HCEC 1CT (cell line): Measurements from ENCODE around the gene C4orf50.
"Not testable (repeated sequence)": the region's sequence is repeated elsewhere in the genome, so short reads cannot be mapped to it uniquely, and the experiment has no call there.

Experiments used
- DNase-seq: peaks from one replicate; pipeline ENCODE4 v3.0.0-alpha.2; 2017

Gene C4orf50

GRCh38 chr4:5885733-5886132, 132.5 kb downstream of the C4orf50 start:
- no peak for DNase-seq

- DNase-seq: no peak
These were observed 133.4 kb downstream of the C4orf50 start for GRCh38 chr4:5884796-5885195.

GRCh38 chr4:5883916-5884315, 134.3 kb downstream of the C4orf50 start:
- no peak for DNase-seq

GRCh38 chr4:5882947-5883346, 135.3 kb downstream of the C4orf50 start:
- no peak for DNase-seq

- DNase-seq: no peak
These were observed 136.9 kb downstream of the C4orf50 start for GRCh38 chr4:5881340-5881739.

- DNase-seq: no peak
These were observed 139.9 kb downstream of the C4orf50 start for GRCh38 chr4:5878359-5878758.

GRCh38 chr4:5877392-5877791, 140.8 kb downstream of the C4orf50 start:
- no peak for DNase-seq

- no peak for DNase-seq
These were observed 143.3 kb downstream of the C4orf50 start for GRCh38 chr4:5874811-5875449.

- no peak for DNase-seq
These were observed 147.5 kb downstream of the C4orf50 start for GRCh38 chr4:5870701-5871100.

GRCh38 chr4:5869966-5870619, 148.1 kb downstream of the C4orf50 start:
- no peak for DNase-seq

- DNase-seq: no peak
These were observed 150.4 kb downstream of the C4orf50 start for GRCh38 chr4:5867866-5868265.

GRCh38 chr4:5866841-5867813, 151.1 kb downstream of the C4orf50 start:
- no peak for DNase-seq

GRCh38 chr4:5865896-5866599, 152.2 kb downstream of the C4orf50 start:
- no peak for DNase-seq

GRCh38 chr4:5863461-5864113, 154.6 kb downstream of the C4orf50 start:
- DNase-seq: peak; percentile 89

- no peak for DNase-seq
These were observed 160.0 kb downstream of the C4orf50 start for GRCh38 chr4:5858020-5858769.

GRCh38 chr4:5857199-5857598, 161.0 kb downstream of the C4orf50 start:
- DNase-seq: no peak

GRCh38 chr4:5856362-5856761, 161.9 kb downstream of the C4orf50 start:
- DNase-seq: not testable (repeated sequence)

- DNase-seq: no peak
These were observed 163.3 kb downstream of the C4orf50 start for GRCh38 chr4:5854929-5855328.

GRCh38 chr4:5852523-5853202, 165.6 kb downstream of the C4orf50 start:
- no peak for DNase-seq

GRCh38 chr4:5851637-5852301, 166.5 kb downstream of the C4orf50 start:
- DNase-seq: no peak
